Effector memory CD4-positive, alpha-beta T cell (primary cell): ENCODE results near the gene ACVR1B.

Experiments
- DNase-seq, 3 donors: peaks; one replicate each; pipeline ENCODE4 v3.0.0-alpha.2; 2020
- H3K27ac ChIP-seq: 2 replicates; pipeline ENCODE4 v1.7.0; 2013; ENCODE audit warnings: mild to moderate bottlenecking, low read length, moderate library complexity; ENCODE audit not compliant: insufficient read depth, poor library complexity, severe bottlenecking
- H3K27me3 ChIP-seq: replicated peaks from 2 replicates; pipeline ENCODE4 v1.7.0; 2013; ENCODE audit warnings: mild to moderate bottlenecking, low read length; ENCODE audit not compliant: insufficient read depth, control insufficient read depth, poor library complexity, severe bottlenecking
- H3K36me3 ChIP-seq: 2 replicates; pipeline ENCODE4 v1.7.0; 2013; ENCODE audit warnings: mild to moderate bottlenecking, low read length, moderate library complexity; ENCODE audit not compliant: control insufficient read depth, insufficient read depth
- H3K4me1 ChIP-seq: 2 replicates; pipeline ENCODE4 v1.7.0; 2013; ENCODE audit warnings: low read length, mild to moderate bottlenecking; ENCODE audit not compliant: control insufficient read depth, insufficient read depth, poor library complexity, severe bottlenecking
- H3K4me3 ChIP-seq: 2 replicates; pipeline ENCODE4 v1.7.0; 2013; ENCODE audit warnings: low read length, low read depth, mild to moderate bottlenecking; ENCODE audit not compliant: insufficient read depth, poor library complexity, severe bottlenecking
- H3K9me3 ChIP-seq: 2 replicates; pipeline ENCODE4 v1.7.0; 2013; ENCODE audit warnings: mild to moderate bottlenecking, low read length, moderate library complexity; ENCODE audit not compliant: control insufficient read depth

Gene ACVR1B

DNA sequence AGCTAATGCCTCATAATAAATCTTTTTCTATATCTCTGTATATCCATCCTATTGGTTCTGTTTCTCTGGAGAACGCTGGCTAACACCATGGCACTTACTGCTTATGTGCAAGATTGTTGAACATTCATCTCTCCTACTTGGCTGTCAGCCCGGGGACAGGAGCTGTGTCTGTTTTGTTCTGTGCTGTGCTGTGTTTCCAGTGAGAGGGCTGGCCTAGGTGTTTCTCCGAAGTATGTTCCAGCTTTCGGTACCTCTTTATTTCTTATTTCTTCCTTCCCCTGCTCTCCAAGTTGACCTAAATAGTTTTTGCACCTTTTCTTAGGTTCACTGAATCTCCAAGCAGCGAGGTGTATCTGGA is 80.9 kb downstream of the ACVR1B start:
- Histone ChIP-seq H3K27ac (peak overlapping the region; percentile 73), H3K4me1 (peaks cover 21% of the 10 kb centered on the region), H3K9me3 (no peaks in the 10 kb centered on the region), H3K36me3 (no peaks in the 10 kb centered on the region), H3K4me3 (peak overlapping the region; percentile 41), H3K27me3 (no peaks in the 10 kb centered on the region)
- DNase-seq = no peak

DNA sequence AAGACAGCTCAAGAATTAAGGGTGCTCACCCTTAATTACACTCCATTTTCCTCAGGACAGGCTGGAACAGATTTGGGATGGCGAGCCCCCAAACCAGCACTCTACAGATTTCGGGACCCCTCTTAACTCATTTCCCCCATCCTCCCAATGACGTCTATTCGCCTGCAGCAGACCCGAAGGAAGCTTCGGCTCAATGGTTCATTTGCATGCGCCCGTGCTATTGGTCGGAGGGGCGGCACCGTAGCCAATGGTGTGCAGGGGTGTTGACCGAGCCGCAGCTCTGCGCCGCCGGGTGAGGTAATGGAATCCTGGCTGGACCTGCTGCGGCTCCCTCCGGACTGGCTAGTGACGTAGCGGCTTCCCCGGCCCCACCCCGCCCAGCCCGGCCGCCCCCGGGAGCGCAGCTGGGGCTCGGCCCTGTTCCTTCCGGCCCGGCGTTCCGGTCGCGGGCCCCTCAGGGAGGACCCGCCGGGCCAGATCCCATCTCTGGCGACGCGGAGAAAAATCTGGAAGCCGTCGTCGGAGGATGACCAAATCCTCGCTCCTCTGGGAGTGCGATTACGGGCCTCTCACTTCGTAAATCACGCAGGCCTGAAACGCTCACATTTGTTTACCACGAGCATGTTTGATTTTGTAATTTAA is 81.4 kb downstream of the ACVR1B start:
- no peaks in the 10 kb centered on the region for H3K36me3 ChIP-seq
- no peaks in the 10 kb centered on the region for H3K27me3 ChIP-seq

DNA sequence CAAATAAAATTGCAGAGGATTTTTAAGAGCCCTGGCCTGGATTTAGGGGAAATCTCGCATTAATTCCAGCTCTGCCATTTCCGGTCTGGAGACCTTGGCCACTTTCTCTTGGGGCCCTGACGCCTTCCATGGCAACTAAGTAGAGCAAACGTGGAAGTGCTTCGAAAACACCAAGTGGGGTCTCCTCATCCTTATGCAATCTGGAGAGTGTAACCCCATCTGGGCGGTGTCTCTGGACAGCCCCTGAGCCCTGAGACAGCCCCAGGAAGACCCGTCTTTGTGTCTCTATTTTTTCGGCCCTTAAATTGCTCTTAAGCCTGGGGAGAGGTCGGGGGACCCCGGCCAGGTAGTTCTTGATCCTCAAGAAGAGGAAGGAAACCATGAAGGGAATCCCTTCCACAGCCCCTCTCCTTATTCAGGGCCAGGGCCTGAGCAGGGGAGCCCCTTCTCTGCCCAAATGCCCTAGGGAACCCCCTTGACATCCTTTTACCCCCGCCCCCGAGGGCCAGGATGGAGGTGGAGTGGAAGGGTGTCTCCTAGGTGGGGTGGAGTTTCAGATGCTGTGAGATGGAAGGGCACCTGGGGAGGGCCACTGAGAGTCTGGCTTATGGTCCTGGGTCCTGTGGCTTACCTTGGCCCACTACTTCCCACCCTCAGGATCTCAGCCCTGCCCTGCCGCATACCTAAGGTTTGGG is 82.1 kb downstream of the ACVR1B start:
- H3K27ac ChIP-seq = peak overlapping the region; percentile 73
- DNase-seq = no peak
- no peaks in the 10 kb centered on the region for H3K27me3 ChIP-seq
- H3K4me1 ChIP-seq = peaks cover 24% of the 10 kb centered on the region
- no peaks in the 10 kb centered on the region for H3K36me3 ChIP-seq
- no peaks in the 10 kb centered on the region for H3K9me3 ChIP-seq
- peak overlapping the region; percentile 41 for H3K4me3 ChIP-seq

More for the DNA sequence above, 81.4 kb downstream of the ACVR1B start:
- H3K4me3 ChIP-seq = peak overlapping the region; percentile 41
- no peaks in the 10 kb centered on the region for H3K9me3 ChIP-seq
- H3K27ac ChIP-seq = peak overlapping the region; percentile 73
- H3K4me1 ChIP-seq = peaks cover 24% of the 10 kb centered on the region
- DNase-seq = peak; percentile 87 to 92 (median 88)

DNA sequence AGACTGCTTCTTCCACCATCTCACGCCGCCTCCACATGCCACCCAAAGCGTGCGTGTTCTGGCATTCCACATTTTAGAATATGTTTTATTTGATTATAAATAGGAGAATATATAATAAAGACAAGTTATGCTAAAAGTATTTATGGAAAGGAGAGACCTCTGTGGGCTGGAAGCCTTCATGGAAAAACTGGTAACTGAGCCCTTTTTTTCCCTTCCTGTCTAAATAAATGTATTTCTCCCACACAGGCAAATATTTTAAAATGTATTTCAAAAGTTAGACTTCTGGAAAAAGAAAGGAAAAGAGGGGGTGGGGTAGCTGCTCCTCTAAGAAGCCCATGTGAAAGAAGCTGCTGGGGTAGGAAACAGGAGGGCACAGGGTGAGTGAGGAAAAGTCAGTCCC is 83.7 kb downstream of the ACVR1B start:
- H3K36me3 ChIP-seq = no peaks in the 10 kb centered on the region
- H3K4me3 ChIP-seq = no peak overlapping the region
- no peak for DNase-seq
- H3K27me3 ChIP-seq = no peaks in the 10 kb centered on the region
- H3K4me1 ChIP-seq = peaks cover 24% of the 10 kb centered on the region
- H3K9me3 ChIP-seq = no peaks in the 10 kb centered on the region
- H3K27ac ChIP-seq = no peak overlapping the region

DNA sequence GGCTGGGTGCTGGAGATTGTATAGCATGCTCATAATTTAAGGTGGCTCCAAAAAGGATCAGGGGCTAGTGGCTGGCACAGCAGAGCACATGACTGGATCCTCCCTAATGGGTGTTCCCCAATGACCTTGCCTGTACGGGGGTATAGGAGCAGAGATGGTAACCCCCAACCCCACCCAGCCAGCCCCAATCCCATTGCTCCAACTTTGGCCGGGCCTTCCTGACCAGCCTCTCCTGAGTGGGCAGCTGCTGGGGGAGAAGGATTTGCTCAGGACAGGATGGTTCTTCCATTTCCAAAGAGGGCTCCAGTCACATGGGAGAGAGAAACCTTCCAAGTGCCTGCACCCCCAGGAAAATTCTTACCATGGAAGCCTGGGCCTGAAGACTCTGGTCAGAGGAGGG is 84.4 kb downstream of the ACVR1B start:
- no peak overlapping the region for H3K4me3 ChIP-seq
- DNase-seq = no peak
- no peaks in the 10 kb centered on the region for H3K9me3 ChIP-seq
- peaks cover 24% of the 10 kb centered on the region for H3K4me1 ChIP-seq
- no peaks in the 10 kb centered on the region for H3K36me3 ChIP-seq
- H3K27me3 ChIP-seq = no peaks in the 10 kb centered on the region
- H3K27ac ChIP-seq = no peak overlapping the region

DNA sequence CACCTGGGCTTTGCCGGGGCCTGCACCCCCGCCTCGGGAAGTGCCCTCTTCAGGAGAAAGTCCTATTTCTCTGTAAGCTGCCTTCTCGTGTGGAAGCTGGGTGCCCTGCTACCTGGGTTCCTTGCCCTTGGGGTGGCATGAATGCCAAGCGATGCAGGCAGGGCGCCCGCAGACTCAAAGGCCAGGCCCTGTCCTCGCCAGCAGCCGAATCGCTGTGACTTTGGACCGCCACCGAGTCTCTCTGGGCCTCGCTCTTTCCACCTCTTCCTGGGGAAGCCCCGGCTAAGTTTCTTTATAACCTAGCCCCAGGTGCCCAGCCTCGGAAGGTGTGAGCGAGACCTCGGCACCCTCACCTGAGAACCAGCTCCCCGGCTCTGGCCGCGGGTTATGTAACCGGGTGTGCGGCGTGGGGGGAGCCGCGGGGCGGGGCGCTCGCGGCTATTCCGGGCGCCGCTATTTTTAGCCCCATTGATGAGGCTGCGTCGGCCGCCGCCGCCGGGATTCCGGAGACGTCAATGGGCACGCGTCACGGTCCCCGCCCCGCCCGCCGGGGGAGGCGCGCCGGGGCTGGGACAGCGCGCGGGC is 85.2 kb downstream of the ACVR1B start:
- Histone ChIP-seq H3K36me3 (no peaks in the 10 kb centered on the region), H3K27me3 (no peaks in the 10 kb centered on the region), H3K9me3 (no peaks in the 10 kb centered on the region), H3K27ac (peak overlapping the region; percentile 54), H3K4me1 (peaks cover 24% of the 10 kb centered on the region), H3K4me3 (peak overlapping the region; percentile 22)
- peak; percentile 86 to 88 (median 86) for DNase-seq

DNA sequence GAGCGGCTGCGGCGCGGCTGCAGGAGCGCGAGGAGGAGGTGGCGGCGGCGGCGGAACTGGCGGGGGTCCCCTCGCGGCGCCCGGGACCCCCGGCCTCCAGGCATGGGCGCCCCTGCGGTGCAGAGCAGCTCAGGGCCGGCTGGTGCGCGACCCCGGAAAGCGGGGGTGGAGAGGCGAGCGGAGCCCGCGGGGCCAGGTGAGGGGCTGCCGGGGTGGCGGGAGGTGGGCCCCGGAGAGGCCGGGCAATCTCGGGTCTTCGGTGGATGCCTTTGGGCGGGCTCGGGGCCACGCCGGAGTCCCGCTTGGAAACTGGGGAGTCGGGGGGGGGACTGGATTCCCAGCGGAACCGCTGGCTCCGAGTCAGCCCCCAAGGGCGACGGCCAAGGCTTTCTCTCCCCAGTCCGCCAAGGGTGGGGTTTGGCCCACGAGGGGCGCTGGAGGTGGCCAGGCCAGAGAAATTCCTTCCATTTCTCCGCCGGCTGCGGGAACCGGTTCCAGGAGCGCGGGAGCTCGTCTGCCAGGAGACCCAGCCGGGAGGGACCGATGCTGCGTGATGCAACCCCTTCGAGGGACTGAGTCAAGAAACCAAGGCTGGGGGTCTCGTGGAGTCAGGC is 85.9 kb downstream of the ACVR1B start:
- Histone ChIP-seq H3K4me3 (peak overlapping the region; percentile 44), H3K27me3 (no peaks in the 10 kb centered on the region), H3K36me3 (no peaks in the 10 kb centered on the region), H3K4me1 (peaks cover 30% of the 10 kb centered on the region), H3K9me3 (no peaks in the 10 kb centered on the region), H3K27ac (peak overlapping the region; percentile 3)
- no peak for DNase-seq

DNA sequence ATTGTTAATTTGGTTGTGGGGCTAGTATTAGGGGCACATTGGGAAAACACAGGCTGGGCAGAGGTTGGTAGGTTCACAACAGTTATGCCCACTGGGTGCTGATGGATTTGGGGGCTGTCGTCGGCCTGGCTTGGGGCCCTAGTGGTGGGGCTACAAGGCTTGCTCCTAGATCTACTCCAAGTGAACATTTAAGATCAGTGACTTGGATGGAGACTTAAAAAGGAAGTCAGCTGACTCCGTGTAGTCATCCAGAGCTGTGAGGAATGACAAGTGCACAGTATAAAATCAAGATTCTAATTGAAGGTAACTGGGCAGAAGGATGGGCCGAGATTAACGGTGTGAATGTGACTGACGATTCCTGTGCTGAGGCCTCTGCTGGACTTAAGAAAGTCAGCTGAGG is 86.9 kb downstream of the ACVR1B start:
- Histone ChIP-seq H3K27ac (no peak overlapping the region), H3K4me1 (peaks cover 26% of the 10 kb centered on the region), H3K4me3 (no peak overlapping the region), H3K9me3 (no peaks in the 10 kb centered on the region), H3K36me3 (no peaks in the 10 kb centered on the region), H3K27me3 (no peaks in the 10 kb centered on the region)
- DNase-seq = no peak

DNA sequence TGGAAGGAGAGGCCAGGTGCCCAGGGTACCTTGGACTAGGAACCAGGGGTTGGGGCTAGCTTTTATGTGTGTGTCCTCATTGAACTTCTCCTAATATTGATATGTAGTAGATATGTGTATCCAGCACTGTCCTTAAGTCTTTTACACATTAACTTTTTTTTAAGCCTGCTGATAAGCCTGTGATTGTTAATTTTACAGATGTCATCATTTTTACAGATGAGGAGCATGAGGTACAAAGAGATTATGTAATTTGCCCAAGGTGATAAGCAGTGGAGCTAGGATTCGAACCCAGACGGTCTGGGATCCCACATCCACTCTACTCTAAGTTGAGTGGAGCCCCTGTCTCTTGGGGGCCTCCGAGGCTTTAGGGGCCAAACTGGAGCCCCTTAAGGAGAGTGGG is 89.5 kb downstream of the ACVR1B start:
- Histone ChIP-seq H3K27me3 (no peaks in the 10 kb centered on the region), H3K27ac (no peak overlapping the region), H3K4me1 (peaks cover 21% of the 10 kb centered on the region), H3K9me3 (no peaks in the 10 kb centered on the region), H3K4me3 (no peak overlapping the region), H3K36me3 (no peaks in the 10 kb centered on the region)
- DNase-seq = no peak

DNA sequence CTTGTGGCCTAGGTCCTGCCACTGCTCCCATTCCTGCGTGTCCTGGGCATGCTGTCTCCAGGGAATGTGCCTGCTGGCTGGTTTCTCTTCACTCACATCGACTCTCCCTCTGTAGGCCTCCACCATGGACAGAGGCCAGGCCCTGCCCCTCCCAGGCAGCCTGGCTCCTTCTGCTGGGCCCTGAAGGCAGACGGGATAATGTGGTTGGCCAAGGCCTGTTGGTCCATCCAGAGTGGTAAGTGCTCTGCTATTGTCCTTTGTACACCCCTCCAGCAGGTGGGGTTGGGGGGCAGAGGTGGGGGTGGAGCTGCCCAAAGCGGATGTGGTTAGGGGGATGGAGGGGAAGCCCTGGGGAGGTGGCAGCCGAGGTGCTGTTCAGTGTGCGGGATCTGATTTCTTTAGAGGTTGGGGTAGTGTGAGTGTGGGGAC is 90.2 kb downstream of the ACVR1B start:
- Histone ChIP-seq H3K9me3 (no peaks in the 10 kb centered on the region), H3K4me3 (no peak overlapping the region), H3K4me1 (peaks cover 15% of the 10 kb centered on the region), H3K27me3 (no peaks in the 10 kb centered on the region), H3K27ac (no peak overlapping the region), H3K36me3 (no peaks in the 10 kb centered on the region)
- no peak for DNase-seq
